ENCODE results near the gene GLRX3.

GRCh38 chr10:130221456-130222375 lies 85.5 kb downstream of the GLRX3 start:
- TF ChIP-seq ZNF274 (IDR thresholded peaks at IDR 0.05; ENCODE audit: low read depth, low read length) (no peak), YY1 (IDR thresholded peaks at IDR 0.05; ENCODE audit: insufficient read depth, insufficient read length) (no peak), SUZ12 (IDR thresholded peaks at IDR 0.05; ENCODE audit: extremely low read depth, insufficient read depth, insufficient read length) (no peak)
